HepG2 (cell line): Measurements from ENCODE around the gene SAMD14. TPM values are rescaled to one million over a fixed set of nuclear protein-coding genes. Genes with fewer than 3 reads are reported as not detected.

ENCODE experiments used
- ATAC-seq: fragments of 200-7000 bp; cut with Tn5 transposase; 3 replicates; pipeline ENCODE4 v1.9.1; 2020; ENCODE audit warnings: mild to moderate bottlenecking, moderate library complexity
- BruUV-seq: library from RNA; stranded (reverse); fragments of 400-500 nt; replicated peaks from 2 replicates; lab custom pipeline; 2021; lab: Mats Ljungman, UMichigan
- CTCF ChIA-PET: fragments of 300-600 bp; formaldehyde crosslinking; extraction: SDS; loops from one replicate; lab custom pipeline; 2021; ENCODE audit warnings: low total read pairs, inconsistent platforms, low intra/inter-chr PET ratio; lab: Yijun Ruan, JAX
- POLR2A ChIA-PET: fragments of 350-600 bp; sonication (Branson Sonifier 250); formaldehyde crosslinking; loops from one replicate; lab custom pipeline; 2020; ENCODE audit warnings: antibody characterized with exemption, inconsistent platforms; lab: Yijun Ruan, JAX
- DNase-seq: peaks from one replicate; pipeline ENCODE4 v3.0.0-alpha.2; 2015; ENCODE audit warnings: low spot score
- FAIRE-seq: peaks from 3 replicates; lab custom pipeline; 2011; peaks lifted over from hg19 to GRCh38; lab: Jason Lieb, UNC
- H2AFZ ChIP-seq: one replicate; pipeline ENCODE4 v1.6.1; 2011; ENCODE audit warnings: low read length, inconsistent platforms
- H3K27ac ChIP-seq: fragments of 300-600 bp; 3 replicates; pipeline ENCODE4 v1.8.0; 2011; ENCODE audit warnings: mixed run types, mild to moderate bottlenecking, mixed read lengths, low read length, inconsistent platforms; ENCODE audit not compliant: insufficient read depth; ENCODE audit errors: extremely low read length
- H3K27me3 ChIP-seq, 2 experiments: fragments of 200-600 bp in 1 of 2; 2 replicates in 1 of 2; 3 replicates in 1 of 2; pipeline versions ENCODE4 v1.6.0 to v1.8.0; 2011; ENCODE audit warnings: low read length in 2 of 2, mild to moderate bottlenecking in 2 of 2, moderate library complexity in 2 of 2, inconsistent platforms in 1 of 2; ENCODE audit not compliant: insufficient read depth in 2 of 2, control insufficient read depth in 1 of 2
- H3K36me3 ChIP-seq, 2 experiments: fragments of 200-600 bp in 1 of 2; replicated peaks in 1 of 2; 2 replicates in 1 of 2; 3 replicates in 1 of 2; pipeline versions ENCODE4 v1.5.1 to v1.8.0; 2011; ENCODE audit warnings: low read length in 2 of 2, inconsistent platforms in 1 of 2; ENCODE audit not compliant: insufficient read depth in 2 of 2, control insufficient read depth in 1 of 2
- H3K4me1 ChIP-seq: 2 replicates; pipeline ENCODE4 v1.5.1; 2012; ENCODE audit warnings: low read length, inconsistent platforms; ENCODE audit not compliant: insufficient read depth
- H3K4me2 ChIP-seq: 2 replicates; pipeline ENCODE4 v1.6.0; 2011; ENCODE audit warnings: low read depth, low read length, inconsistent platforms
- H3K4me3 ChIP-seq, 3 experiments: fragments of 200-600 bp in 1 of 3; sonication (generic), shearing (Covaris generic) in 1 of 3; replicated peaks in 1 of 3; 2 replicates each; pipeline ENCODE4 v1.5.1; 2011 to 2016; ENCODE audit warnings: low read length in 3 of 3, inconsistent platforms in 2 of 3, low read depth in 2 of 3, mild to moderate bottlenecking in 2 of 3, control low read depth in 1 of 3, mixed read lengths in 1 of 3; ENCODE audit not compliant: insufficient read depth in 1 of 3
- H3K79me2 ChIP-seq: one replicate; pipeline ENCODE4 v1.6.1; 2011; ENCODE audit warnings: low read length, inconsistent platforms; ENCODE audit not compliant: insufficient read depth
- H3K9ac ChIP-seq: 2 replicates; pipeline ENCODE4 v1.6.0; 2011; ENCODE audit warnings: mild to moderate bottlenecking, low read depth, low read length, inconsistent platforms; ENCODE audit not compliant: insufficient read depth
- H3K9me3 ChIP-seq: 2 replicates; pipeline ENCODE4 v1.5.1; 2012; ENCODE audit warnings: mild to moderate bottlenecking, low read length
- H4K20me1 ChIP-seq: 2 replicates; pipeline ENCODE4 v1.6.0; 2011; ENCODE audit warnings: inconsistent platforms, mild to moderate bottlenecking, low read length, moderate library complexity; ENCODE audit not compliant: insufficient read depth
- FOSL2 ChIP-seq: sonication (generic); formaldehyde crosslinking; IDR thresholded peaks from 2 replicates; pipeline ENCODE4 v1.4.0; 2020; ENCODE audit warnings: missing genetic modification reagents
- GRHL1 ChIP-seq: sonication (generic); formaldehyde crosslinking; conservative IDR thresholded peaks from 2 replicates; pipeline ENCODE4 v1.8.0; 2022; ENCODE audit warnings: missing genetic modification reagents
- MAX ChIP-seq: IDR thresholded peaks from 2 replicates; pipeline ENCODE4 v1.6.1; 2012; ENCODE audit warnings: inconsistent platforms
- NAIF1 ChIP-seq: sonication (generic); formaldehyde crosslinking; IDR thresholded peaks from 2 replicates; pipeline ENCODE4 v1.5.0; 2020; ENCODE audit warnings: mild to moderate bottlenecking, missing genetic modification reagents, borderline replicate concordance
- NR2F1 ChIP-seq, 2 experiments: fragments of 450-650 bp in 1 of 2; formaldehyde crosslinking in 1 of 2; IDR thresholded peaks; 2 replicates each; pipeline versions ENCODE4 v1.5.0 to v1.6.1; 2016 to 2020; ENCODE audit warnings: mild to moderate bottlenecking in 1 of 2, missing compliant biosample characterization in 1 of 2, missing genetic modification reagents in 1 of 2, moderate library complexity in 1 of 2
- PLRG1 ChIP-seq: fragments of 450-650 bp; conservative IDR thresholded peaks from 2 replicates; pipeline ENCODE4 v1.6.1; 2016
- SOX6 ChIP-seq, 2 experiments: fragments of 450-650 bp in 1 of 2; sonication (generic) in 1 of 2; formaldehyde crosslinking in 1 of 2; IDR thresholded peaks; 2 replicates each; pipeline versions ENCODE4 v1.4.0 to v1.6.1; 2017 to 2020; ENCODE audit warnings: antibody characterized with exemption in 1 of 2, mild to moderate bottlenecking in 1 of 2, missing genetic modification reagents in 1 of 2
- U2AF1 ChIP-seq: fragments of 200-400 bp; formaldehyde crosslinking; optimal IDR thresholded peaks from 2 replicates; pipeline ENCODE3; 2017; ENCODE audit warnings: mild to moderate bottlenecking, low read depth, low read length
- ZNF280D ChIP-seq: sonication (generic); formaldehyde crosslinking; IDR thresholded peaks from 2 replicates; pipeline ENCODE4 v1.5.1; 2020; ENCODE audit warnings: mild to moderate bottlenecking, missing genetic modification reagents
- ZNF331 ChIP-seq: sonication (generic); formaldehyde crosslinking; IDR thresholded peaks from 2 replicates; pipeline ENCODE4 v1.4.0; 2020; ENCODE audit warnings: missing genetic modification reagents
- ZNF747 ChIP-seq: sonication (generic); formaldehyde crosslinking; IDR thresholded peaks from 2 replicates; pipeline ENCODE4 v1.8.1; 2023; ENCODE audit warnings: missing genetic modification reagents, mild to moderate bottlenecking, borderline replicate concordance
- WGBS: methylation state at CpG from one replicate; pipeline ENCODE4 v1.1.6; 2017; ENCODE audit warnings: low lambda C conversion rate; 5-methylcytosine and 5-hydroxymethylcytosine counted together
- in situ Hi-C: cut with HindIII; loops from 2 replicates; pipeline ENCODE4 v1.10.0; 2017; ENCODE audit warnings: low pct_unique_long_range_greater_than_20kb; ENCODE audit not compliant: extremely low pct_ligation_motif_present
- intact Hi-C: fragments of 100-400 bp; cut with micrococcal nuclease; formaldehyde crosslinking; loops from one replicate; pipeline ENCODE4 v1.10.0; 2022; ENCODE audit not compliant: unreplicated experiment
- polyA plus RNA-seq, 8 experiments: library from polyadenylated mRNA; depleted of rRNA in 3 of 8; stranded (reverse) in 7 of 8; unstranded in 1 of 8; fragments of >200 nt; fragmentation: Illumina TruSeq in 4 of 8; extraction: Trizol in 4 of 8; gene quantifications; 2 replicates each; pipeline versions ENCODE4 v1.2.1 to v1.2.3, GENCODE V29; 2011 to 2016; ENCODE audit warnings: low read depth in 4 of 8, missing spikeins in 1 of 8, mixed read lengths in 1 of 8; ENCODE audit not compliant: insufficient read depth in 1 of 8
- total RNA-seq, 5 experiments: library from RNA; depleted of rRNA; stranded (reverse); fragments of >200 nt; fragmentation: Illumina TruSeq; extraction: Trizol; gene quantifications; 2 replicates each; pipeline ENCODE4 v1.2.3, GENCODE V29; 2016; ENCODE audit warnings: low read depth in 1 of 5
- TF ChIP-seq, protein P1 (sequence below): sonication (generic); formaldehyde crosslinking; IDR thresholded peaks from 2 replicates; pipeline ENCODE4 v1.8.1; 2023; ENCODE audit warnings: missing genetic modification reagents, inconsistent platforms, borderline replicate concordance
- TF ChIP-seq, protein P2 (sequence below): sonication (generic); formaldehyde crosslinking; IDR thresholded peaks from 2 replicates; pipeline ENCODE4 v1.8.0; 2022; ENCODE audit warnings: missing genetic modification reagents, low read depth, mild to moderate bottlenecking, borderline replicate concordance

Gene SAMD14
- total and polyA plus RNA-seq, 2 of the 13 experiments (the other 11 are each of a cell fraction or from before 2014, with no cell fraction given) = 0.07 to 0.22 TPM

DNA sequence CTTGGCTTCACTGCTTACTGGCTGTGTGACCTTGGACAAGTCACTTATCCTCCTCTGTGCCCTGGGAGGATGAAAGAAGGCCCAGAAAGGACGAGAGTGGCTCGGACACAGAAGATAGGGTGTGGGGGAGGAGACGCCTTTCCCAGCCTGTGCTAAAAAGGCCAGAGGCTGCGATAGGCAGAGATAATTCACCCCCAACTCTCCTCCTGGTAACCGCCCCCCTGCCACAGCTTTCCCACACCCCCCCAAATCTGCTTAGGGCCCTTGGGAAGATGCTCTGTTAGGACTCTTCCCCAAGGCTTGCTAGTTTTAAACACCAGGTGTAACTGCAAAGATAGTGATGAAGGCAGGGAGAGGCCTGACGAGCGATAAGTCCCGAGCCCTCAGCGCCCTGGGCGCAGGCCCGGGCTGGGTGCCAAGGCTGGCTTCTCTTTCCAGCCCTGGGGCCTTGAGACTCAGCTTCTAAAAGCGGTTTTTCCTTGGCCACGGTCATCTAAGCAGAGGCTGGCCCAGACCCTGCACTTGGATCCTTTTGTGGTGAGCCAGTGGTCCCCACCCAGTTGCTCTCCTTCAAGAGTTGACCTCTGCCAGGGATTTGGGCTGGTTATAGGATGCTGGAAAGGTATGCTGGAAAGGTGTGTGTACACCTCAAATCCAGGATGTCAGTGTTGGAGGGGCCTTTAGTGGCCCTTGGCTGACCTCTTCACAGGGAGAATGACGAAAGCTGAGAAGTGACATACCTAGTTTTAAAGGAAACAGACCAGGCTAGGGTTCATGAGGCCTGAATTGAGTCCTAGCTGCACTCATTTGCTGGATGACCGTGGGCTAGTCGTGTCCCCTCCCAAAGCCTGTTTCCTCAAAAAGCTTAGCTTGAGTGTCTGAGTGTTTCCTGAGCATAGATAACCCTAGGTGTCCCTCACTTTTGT lies 24.0 kb upstream of the SAMD14 start:
- Histone ChIP-seq H3K4me2 (no peak overlapping the region), H3K36me3 (no peaks in the 10 kb centered on the region), H3K9ac (no peak overlapping the region), H3K27me3 (peaks cover 2 to 14% of the 10 kb centered on the region in 2 experiments; a peak in 2 of 5 replicates), H3K27ac (no peak overlapping the region), H3K4me3 (no peak overlapping the region), H2AFZ (no peak overlapping the region), H3K9me3 (no peaks in the 10 kb centered on the region), H4K20me1 (no peaks in the 10 kb centered on the region), H3K4me1 (peaks cover 15% of the 10 kb centered on the region), H3K79me2 (no peaks in the 10 kb centered on the region)
- no TSS peak for BruUV-seq
- ChIA-PET POLR2A (no interaction called here), CTCF (no interaction called here)
- in situ Hi-C loops = no loop called here
- TF ChIP-seq GRHL1 (CRISPR knock-in tag) (no peak), SOX6 (IDR thresholded peaks at IDR 0.05) (no peak), SOX6 (CRISPR knock-in tag; IDR thresholded peaks at IDR 0.05) (no peak), NAIF1 (CRISPR knock-in tag) (no peak), PLRG1 (no peak), MAX (no peak), FOSL2 (CRISPR knock-in tag) (no peak), ZNF331 (no peak), ZNF747 (no peak), U2AF1 (no peak), ZNF280D (CRISPR knock-in tag) (no peak), NR2F1 (CRISPR knock-in tag; IDR thresholded peaks at IDR 0.05) (no peak)
- TF ChIP-seq, protein P1, sequence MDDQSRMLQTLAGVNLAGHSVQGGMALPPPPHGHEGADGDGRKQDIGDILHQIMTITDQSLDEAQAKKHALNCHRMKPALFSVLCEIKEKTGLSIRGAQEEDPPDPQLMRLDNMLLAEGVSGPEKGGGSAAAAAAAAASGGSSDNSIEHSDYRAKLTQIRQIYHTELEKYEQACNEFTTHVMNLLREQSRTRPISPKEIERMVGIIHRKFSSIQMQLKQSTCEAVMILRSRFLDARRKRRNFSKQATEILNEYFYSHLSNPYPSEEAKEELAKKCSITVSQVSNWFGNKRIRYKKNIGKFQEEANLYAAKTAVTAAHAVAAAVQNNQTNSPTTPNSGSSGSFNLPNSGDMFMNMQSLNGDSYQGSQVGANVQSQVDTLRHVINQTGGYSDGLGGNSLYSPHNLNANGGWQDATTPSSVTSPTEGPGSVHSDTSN (CRISPR knock-in tag) = no peak
- TF ChIP-seq, protein P2, sequence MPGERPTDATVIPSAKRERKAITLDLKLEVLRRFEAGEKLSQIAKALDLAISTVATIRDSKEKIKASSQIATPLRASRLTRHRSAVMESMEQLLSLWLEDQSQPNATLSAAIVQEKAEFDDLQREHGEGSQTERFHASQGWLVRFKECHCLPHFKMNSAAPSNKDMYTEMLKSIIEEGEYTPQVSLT (CRISPR knock-in tag) = no peak
- ATAC-seq = no peak
- no peak for DNase-seq
- intact Hi-C loops = no loop called here
- FAIRE-seq = no peak
- 12% methylated on average over 10 of the region's 16 CpGs for WGBS
